ENCODE results near the gene FLNB. TPM values are rescaled to one million over a fixed set of nuclear protein-coding genes. Genes with fewer than 3 reads are reported as not detected.

FLNB gene
- total RNA-seq, 1 donor from 2014 or later: 75.4 TPM

DNA sequence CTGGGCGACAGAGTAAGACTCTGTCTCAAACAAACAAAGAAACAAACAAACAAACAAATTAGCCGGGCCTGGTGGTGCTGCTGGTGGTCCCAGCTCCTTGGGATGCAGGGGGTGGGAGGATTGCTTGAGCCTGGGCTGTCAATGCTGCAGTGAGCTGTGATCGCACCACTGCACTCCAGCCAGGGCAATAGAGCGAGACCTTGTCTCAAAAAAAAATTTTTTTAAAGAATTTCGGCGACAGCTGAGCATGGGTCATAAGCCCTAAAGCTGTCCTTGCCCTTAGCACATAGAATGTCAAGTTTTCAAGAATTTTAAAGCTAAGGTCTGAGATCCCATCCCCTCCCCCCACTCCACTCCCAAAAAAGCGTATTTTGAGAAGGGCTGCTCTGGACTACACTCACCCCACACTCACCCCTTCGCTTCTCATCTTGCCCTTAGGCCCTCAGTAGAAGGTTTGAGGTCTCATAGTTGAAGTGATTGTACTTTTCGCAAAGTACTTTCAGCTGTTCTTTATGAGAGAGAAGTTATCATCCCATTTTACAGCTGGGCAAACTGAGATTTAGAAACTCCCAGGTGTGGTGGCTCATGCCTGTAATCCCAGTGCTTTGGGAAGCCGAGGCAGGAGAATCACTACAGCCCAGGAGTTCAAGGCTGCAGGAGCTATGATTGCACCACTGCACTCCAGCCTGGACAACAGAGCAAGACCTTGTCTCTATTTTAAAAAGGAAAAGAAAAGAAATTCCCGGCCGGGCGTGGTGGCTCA is 34.3 kb upstream of the FLNB start:
- H3K4me1 Mint-ChIP-seq (ENCODE audit: low read depth, unreplicated experiment): no peaks in the 10 kb centered on the region
- TF ChIP-seq CTCF (IDR thresholded peaks at IDR 0.05; ENCODE audit: partially characterized antibody, unreplicated experiment): no peak
- H3K27ac Mint-ChIP-seq (ENCODE audit: unreplicated experiment): no peak overlapping the region
- H3K27me3 Mint-ChIP-seq (ENCODE audit: unreplicated experiment): peaks cover 3% of the 10 kb centered on the region
- H3K36me3 Mint-ChIP-seq (ENCODE audit: unreplicated experiment): no peaks in the 10 kb centered on the region
- no peak for DNase-seq
- no peak overlapping the region for H3K4me3 Mint-ChIP-seq (ENCODE audit: unreplicated experiment)
- peaks cover 1% of the 10 kb centered on the region for H3K9me3 Mint-ChIP-seq (ENCODE audit: unreplicated experiment)

GRCh38 chr3:57974796-57975388 is 33.3 kb upstream of the FLNB start:
- Mint-ChIP-seq H3K27me3 (ENCODE audit: unreplicated experiment) (peaks cover 3% of the 10 kb centered on the region), H3K36me3 (ENCODE audit: unreplicated experiment) (no peaks in the 10 kb centered on the region), H3K27ac (ENCODE audit: unreplicated experiment) (no peak overlapping the region), H3K4me3 (ENCODE audit: unreplicated experiment) (no peak overlapping the region), H3K9me3 (ENCODE audit: unreplicated experiment) (peaks cover 1% of the 10 kb centered on the region), H3K4me1 (ENCODE audit: low read depth, unreplicated experiment) (no peaks in the 10 kb centered on the region)
- DNase-seq: no peak
- no peak for TF ChIP-seq CTCF (IDR thresholded peaks at IDR 0.05; ENCODE audit: partially characterized antibody, unreplicated experiment)

GRCh38 chr3:57977818-57978235 is 30.4 kb upstream of the FLNB start:
- DNase-seq: no peak
- Mint-ChIP-seq H3K4me1 (ENCODE audit: low read depth, unreplicated experiment) (no peaks in the 10 kb centered on the region), H3K27me3 (ENCODE audit: unreplicated experiment) (peaks cover 3% of the 10 kb centered on the region), H3K36me3 (ENCODE audit: unreplicated experiment) (no peaks in the 10 kb centered on the region), H3K4me3 (ENCODE audit: unreplicated experiment) (no peak overlapping the region), H3K27ac (ENCODE audit: unreplicated experiment) (no peak overlapping the region), H3K9me3 (ENCODE audit: unreplicated experiment) (peaks cover 4% of the 10 kb centered on the region)
- no peak for TF ChIP-seq CTCF (IDR thresholded peaks at IDR 0.05; ENCODE audit: partially characterized antibody, unreplicated experiment)

DNA sequence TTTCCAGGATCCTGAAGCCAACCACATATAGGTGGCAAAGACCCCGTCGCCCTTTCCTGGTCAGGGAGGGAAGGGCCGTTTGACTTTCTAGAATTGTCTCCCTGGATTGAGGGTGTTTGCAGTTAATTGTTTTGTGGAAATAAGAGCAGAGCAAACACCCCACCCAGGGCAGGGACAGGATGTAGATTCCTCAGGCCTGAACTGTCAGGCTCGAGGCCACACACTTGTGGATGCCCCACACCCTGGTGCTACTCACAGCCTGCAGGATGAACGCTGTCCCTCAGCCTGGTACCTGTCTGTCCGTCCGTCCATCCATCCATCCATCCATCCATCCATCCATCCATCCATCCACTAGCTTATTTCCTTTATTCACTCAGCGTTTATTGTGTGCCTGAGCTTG is 29.9 kb upstream of the FLNB start:
- Mint-ChIP-seq H3K9me3 (ENCODE audit: unreplicated experiment) (peaks cover 4% of the 10 kb centered on the region), H3K27ac (ENCODE audit: unreplicated experiment) (no peak overlapping the region), H3K27me3 (ENCODE audit: unreplicated experiment) (peaks cover 3% of the 10 kb centered on the region), H3K36me3 (ENCODE audit: unreplicated experiment) (no peaks in the 10 kb centered on the region), H3K4me3 (ENCODE audit: unreplicated experiment) (no peak overlapping the region), H3K4me1 (ENCODE audit: low read depth, unreplicated experiment) (no peaks in the 10 kb centered on the region)
- TF ChIP-seq CTCF (IDR thresholded peaks at IDR 0.05; ENCODE audit: partially characterized antibody, unreplicated experiment): no peak
- DNase-seq: no peak

GRCh38 chr3:57980416-57980815 is 27.8 kb upstream of the FLNB start:
- H3K36me3 Mint-ChIP-seq (ENCODE audit: unreplicated experiment): no peaks in the 10 kb centered on the region
- no peak for DNase-seq
- TF ChIP-seq CTCF (IDR thresholded peaks at IDR 0.05; ENCODE audit: partially characterized antibody, unreplicated experiment): no peak
- peaks cover 3% of the 10 kb centered on the region for H3K27me3 Mint-ChIP-seq (ENCODE audit: unreplicated experiment)
- H3K9me3 Mint-ChIP-seq (ENCODE audit: unreplicated experiment): peaks cover 4% of the 10 kb centered on the region
- no peaks in the 10 kb centered on the region for H3K4me1 Mint-ChIP-seq (ENCODE audit: low read depth, unreplicated experiment)
- H3K4me3 Mint-ChIP-seq (ENCODE audit: unreplicated experiment): no peak overlapping the region
- no peak overlapping the region for H3K27ac Mint-ChIP-seq (ENCODE audit: unreplicated experiment)
